Left ventricle myocardium superior (tissue), 1 donor: ENCODE measurements around the gene PNPLA1. TPM values are rescaled to one million over a fixed set of nuclear protein-coding genes. Genes with fewer than 3 reads are reported as not detected.
A peak's percentile ranks its signal among the peaks of the same experiment; 100 is the strongest.

ENCODE experiments used
- ATAC-seq: fragments of 200-7000 bp; cut with Tn5 transposase; one replicate; pipeline ENCODE4 v1.9.1; 2020; ENCODE audit warnings: mild to moderate bottlenecking, moderate library complexity
- DNase-seq: peaks from one replicate; pipeline ENCODE4 v3.0.0-alpha.2; 2020
- intact Hi-C: fragments of 100-400 bp; cut with micrococcal nuclease; formaldehyde crosslinking; loops from one replicate; pipeline ENCODE4 v1.11.0; 2022
- total RNA-seq: library from RNA; stranded (reverse); fragmentation: NEBNext Ultra II Directional; extraction: Animal tissue kit (Norgen Biotek cat#: 25700); gene quantifications from one replicate; pipeline ENCODE4 v1.2.1, GENCODE V29; 2021
- donor health status: DM: no; HTN: yes; CAD: no; lungs with severe emphysema.

PNPLA1 gene
- total RNA-seq, 1 donor from 2014 or later = not detected

DNA sequence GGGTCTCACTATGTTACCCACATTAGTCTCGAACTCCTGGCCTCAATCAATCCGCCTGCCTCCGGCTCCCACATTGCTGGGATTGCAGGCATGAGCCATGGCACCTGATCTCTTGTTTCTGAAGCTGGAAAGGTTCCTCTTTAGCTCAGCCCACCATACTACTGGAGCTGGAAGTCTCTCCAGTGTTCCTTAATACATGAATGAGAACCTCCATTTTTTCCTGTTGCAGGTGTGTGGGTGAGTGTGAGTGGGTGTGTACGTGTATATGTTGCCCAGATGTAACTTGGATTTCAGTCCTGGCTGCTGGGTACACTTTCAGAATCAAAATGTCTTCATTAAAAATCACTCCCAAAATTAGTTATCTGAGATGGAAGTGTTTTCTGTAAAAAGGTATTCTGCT is 11.1 kb downstream of the PNPLA1 start:
- ATAC-seq = no peak
- intact Hi-C loops = no loop called here

DNA sequence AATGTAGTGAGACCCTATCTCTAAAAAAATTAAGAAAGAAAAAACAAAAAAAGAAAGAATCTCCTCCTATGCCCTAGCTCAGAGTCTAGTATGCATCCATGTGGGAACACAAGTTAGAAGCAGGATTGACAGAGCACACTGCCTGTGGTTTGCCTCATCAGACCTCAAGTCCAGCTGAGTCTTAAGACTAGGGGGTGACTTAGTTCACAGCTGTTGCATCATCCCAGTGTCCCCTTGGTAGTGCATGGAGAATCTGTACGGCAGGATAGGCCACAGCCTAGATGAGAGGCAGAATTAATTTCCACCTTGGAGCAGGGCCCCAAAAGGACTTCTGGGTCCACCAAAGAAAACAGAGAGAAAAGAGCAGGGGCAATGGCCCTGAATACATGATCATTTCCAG is 13.7 kb downstream of the PNPLA1 start:
- ATAC-seq (no peak), DNase-seq (no peak)
- intact Hi-C loops = no loop called here

More for the DNA sequence above, 11.1 kb downstream of the PNPLA1 start:
- no peak for DNase-seq

DNA sequence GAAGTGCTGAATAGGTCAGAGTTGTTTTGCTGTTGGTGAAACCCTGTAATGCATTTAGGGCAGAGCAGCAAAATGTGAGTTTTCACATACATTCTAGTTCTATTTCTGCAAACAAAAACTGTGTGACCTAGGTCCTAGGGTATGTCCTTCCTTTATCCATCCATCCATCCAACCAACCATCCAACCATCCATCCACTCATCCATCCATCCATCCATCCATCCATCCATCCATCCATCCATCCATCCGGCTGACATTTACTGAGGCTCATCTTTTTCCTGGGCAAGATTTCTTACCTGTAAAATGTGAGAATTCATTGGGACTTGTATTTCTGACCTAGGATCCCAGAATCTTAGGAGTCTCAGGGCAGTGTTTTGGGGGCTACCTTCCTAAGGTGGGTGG is 14.5 kb downstream of the PNPLA1 start:
- DNase-seq (no peak), ATAC-seq (no peak)
- intact Hi-C loops = no loop called here

DNA sequence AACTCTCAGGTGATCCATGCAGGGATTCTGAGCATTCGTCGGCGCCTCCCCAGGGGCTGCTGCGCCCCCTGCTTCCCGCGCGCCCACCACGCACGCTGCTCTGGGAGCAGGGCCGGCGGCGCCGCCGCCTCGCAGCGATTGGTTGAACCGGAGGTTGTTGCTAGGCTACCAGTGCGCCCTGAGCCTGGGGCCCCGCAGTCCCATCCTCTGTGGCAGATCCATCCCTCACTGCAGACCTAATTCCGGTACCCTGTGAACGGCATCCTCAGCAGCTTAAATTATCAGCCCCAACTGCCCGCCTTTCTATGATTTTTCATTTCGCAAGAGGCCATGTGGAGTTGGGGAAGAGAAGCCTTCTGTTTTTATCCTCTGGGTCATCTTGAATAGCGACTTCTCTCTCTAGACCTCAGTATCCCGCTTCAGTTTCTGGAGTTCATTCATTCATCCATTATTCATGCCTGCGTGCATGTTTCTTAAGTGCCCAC is 15.4 kb downstream of the PNPLA1 start:
- intact Hi-C loops = no loop called here
- no peak for DNase-seq
- no peak for ATAC-seq

DNA sequence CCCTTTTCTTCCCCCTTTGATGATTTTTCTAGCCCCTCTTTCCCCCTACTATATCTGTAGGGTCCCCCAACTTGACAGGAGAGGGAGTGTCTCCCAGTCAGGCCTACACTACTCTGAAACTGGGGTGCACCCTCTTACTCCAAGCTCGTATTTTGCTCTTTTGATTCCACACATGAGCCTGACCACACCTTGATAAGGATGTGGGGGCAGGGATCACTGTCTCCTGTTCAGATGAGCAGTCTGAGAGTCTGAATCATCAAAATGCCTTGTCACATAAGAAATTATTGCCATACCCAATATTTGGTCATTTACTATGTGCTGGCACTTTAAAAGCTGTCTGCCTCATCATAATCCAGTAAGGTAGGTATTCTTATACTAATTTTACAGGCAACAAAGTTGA is 15.9 kb downstream of the PNPLA1 start:
- no peak for DNase-seq
- intact Hi-C loops = no loop called here
- ATAC-seq = no peak

DNA sequence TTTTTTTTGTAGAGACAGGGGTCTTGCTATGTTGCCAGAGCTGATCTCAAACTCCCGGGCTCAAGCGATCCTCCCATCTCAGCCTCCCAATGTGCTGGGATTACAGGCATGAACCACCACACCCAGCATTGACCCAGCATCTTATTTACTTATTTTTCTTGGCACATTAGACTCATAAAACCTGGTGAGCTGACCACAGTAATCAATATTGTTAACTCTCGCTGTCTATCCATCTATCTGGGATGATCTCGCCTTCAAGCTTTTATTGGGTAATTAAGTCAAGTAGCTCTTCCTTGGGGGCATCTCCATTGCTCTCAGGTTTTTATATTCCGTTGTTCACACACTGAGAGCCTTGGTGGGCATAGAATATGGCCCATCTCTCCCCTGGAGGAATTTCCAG is 17.0 kb downstream of the PNPLA1 start:
- intact Hi-C loops = no loop called here
- DNase-seq (no peak), ATAC-seq (no peak)

DNA sequence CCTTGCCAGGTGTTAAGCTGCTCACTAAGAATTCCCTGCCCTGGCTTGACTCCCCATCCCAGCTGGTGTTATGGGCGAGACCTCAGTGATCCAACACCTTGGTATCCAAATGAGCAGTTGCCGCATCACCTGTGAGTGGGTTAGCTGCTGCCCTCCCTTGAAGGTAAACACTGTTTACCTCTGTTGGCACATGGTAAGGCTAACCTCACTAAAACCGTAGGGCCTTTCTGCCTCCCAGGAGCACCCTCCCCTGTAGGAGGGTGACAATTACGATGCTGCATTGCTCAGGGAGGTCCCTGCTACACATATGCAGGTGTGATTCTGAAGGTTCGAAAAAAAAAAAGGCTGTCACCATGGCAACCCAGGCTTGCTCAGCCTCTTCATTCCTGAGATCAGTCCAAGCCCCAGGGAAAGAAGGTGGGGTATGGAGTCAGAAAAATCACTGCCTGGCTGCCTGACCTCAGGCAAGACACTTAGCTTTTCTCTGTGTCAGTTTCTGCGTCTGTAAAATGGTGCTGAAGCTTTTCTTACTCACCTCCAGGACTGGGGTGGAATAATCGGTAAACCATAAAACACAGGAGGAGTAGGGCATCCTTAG is 19.5 kb downstream of the PNPLA1 start:
- ATAC-seq (no peak), DNase-seq (no peak)
- intact Hi-C loops = no loop called here

DNA sequence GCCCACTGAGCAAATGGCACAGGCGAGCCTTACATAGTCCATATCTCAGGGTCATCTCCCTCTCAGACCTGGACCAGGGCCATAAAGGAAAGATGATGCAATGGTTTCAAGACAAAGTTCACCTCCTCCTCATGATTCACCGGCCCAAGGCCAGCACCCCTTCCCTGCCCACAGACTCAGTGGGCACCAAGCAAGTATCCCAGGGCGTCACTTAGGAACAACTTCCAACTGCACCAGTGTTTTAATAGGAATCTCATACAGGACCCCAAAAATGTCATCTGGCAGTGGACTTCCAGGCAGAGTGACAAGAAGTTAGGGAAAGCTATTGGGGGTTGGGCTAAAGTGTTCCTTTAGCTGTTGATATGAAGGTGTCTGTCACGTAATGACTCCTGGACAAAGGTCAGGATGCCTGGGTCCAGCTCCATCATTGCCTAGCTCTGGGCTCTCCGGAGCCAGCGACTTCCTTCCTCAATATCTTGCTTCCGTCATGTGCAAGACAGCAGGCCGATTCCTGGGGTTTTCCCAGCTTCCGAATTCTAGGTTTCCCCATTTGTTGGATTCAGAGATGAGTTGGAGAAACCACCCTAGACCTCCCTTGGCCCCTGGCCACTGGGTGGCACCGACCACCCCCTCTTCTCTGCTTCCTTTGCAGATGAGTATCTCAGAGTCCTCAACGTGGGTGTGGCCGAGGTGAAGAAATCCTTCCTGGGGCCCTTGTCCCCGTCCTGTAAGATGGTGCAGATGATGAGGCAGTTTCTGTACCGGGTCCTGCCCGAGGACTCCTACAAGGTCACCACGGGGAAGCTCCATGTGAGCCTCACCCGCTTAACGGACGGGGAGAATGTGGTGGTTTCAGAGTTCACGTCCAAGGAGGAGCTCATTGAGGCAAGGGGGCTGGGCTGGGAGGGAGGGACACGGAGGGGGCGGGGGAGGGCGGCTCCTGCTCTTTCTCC is 21.1 kb downstream of the PNPLA1 start:
- DNase-seq (no peak), ATAC-seq (no peak)
- intact Hi-C loops = no loop called here

DNA sequence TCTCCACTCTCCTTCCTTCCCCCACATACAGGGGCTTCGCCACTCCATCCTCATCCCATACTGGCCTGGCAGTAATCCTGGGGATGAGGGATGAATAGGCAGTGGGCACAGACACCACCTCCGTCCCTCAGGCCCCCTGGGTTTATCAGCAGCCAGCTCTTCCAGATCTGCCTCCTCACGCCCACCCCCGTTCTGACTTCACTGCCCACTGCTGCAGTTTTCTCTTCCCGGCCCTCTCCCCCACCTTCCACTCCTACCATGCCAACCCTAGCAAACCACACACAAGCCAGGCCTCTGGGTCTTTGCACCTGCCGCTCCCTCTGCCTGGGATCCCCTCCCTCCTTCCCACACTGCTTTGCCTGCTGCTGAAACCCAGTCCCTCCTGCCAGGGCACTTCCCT is 22.3 kb downstream of the PNPLA1 start:
- no peak for ATAC-seq
- intact Hi-C loops = no loop called here
- no peak for DNase-seq

DNA sequence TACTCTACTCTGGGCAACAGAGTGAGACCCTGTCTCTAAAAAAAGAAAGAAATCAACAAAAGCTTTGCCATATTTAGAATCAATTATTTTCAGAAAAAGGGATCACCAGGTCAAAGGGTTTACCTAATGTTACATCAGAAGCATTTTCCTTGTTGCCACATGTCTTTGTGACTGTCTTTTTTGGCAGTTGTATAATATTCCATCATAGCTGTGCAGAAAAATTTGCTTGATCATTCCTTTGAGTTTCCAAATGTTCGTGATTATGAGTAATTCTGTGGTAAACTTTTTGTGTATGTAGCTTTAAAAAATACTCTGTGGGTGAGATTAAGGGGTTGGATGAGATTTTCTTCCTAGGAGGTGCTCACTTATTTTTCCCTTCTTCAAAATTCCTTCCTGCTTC is 26.4 kb downstream of the PNPLA1 start:
- ATAC-seq = no peak

DNA sequence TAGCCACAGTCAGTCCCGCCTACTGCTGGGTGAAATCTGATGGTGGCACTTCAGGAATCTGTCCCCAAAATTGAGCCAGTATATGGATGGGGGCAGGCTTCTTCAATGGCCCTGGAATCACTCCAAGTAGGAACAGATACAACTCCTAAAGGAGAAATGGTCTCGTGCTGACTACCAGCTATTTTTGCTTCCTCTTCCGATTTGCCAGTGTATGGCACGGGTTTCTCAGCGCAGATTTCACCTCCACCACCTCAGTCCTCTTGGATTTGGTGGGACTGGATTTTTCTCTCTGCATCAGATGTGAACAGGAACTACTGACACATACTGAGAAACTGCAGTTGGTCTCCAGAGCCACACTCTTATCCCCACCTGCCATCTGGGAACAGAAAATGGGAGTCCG is 27.2 kb downstream of the PNPLA1 start:
- no peak for DNase-seq

More for the DNA sequence above, 26.4 kb downstream of the PNPLA1 start:
- no peak for DNase-seq
- intact Hi-C loops = no loop called here

DNA sequence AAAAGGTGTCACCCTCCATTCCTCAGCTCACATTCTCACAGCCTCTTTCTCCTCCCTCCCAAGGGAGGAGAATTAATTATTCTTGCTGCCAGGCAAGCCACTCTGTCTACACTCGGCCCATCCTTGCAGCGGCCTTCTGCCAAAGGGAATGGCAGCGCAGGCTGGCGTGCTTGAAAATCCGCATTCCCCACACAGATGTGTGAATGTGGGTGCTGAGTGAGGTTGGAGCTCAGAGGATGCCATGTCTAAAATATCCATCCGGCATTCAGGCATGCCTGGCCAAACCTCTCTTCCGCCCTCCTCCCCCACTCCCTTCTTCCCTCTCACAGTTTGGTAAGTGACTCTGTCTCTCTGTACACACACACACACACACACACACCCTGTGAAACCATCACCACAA is 27.7 kb downstream of the PNPLA1 start:
- no peak for ATAC-seq
- intact Hi-C loops = no loop called here
- no peak for DNase-seq

More for the DNA sequence above, 27.2 kb downstream of the PNPLA1 start:
- no peak for ATAC-seq
- intact Hi-C loops = no loop called here

DNA sequence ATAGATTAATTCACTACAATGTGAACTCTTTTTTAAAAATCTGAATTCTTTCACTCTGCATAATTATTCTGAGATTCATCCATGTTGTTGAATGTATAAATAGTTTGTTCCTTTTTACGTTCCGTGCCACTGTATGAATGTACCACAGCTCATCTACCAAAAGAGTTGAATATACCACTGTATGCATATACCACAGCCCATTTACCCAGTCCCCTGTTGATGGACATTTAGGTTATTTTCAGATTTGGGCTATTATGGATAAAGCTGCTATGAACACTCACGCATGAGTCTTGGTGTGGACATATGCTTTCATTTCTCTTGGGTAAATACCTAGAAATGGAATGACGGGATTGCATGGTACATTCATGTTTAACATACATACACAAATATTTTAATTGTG is 28.2 kb downstream of the PNPLA1 start:
- no peak for ATAC-seq
- intact Hi-C loops = no loop called here

DNA sequence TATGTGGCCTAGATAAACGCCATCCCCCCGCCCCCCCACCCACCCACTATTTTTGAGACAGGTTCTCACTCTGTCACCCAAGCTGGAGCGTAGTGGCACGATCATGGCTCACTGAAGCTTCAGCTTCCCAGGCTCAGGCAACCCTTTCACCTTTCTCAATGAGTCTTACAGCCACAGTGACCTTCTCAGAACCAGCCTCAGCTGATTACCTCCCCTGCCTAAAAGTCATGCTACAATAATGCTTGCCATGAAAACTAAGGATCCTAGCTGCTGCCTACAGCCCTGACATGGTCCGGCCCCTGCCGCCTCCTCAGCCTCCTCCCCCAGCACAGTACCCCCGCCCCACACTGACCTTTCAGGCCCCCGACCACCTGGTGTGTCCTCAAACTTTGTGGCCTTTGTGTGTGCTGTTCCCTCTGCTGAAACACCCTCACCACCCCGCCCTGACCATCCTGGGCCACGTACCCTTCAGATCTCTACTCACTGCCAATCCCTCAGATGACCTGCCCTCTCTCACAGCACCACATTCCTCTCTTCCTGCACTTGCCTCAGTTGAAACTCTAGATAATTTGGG is 31.3 kb downstream of the PNPLA1 start:
- ATAC-seq = no peak
- intact Hi-C loops = loop anchor here (5.0 kb wide), 1 partner anchor 56 kb away; no protein-coding TSS in a partner anchor

More for the DNA sequence above, 28.2 kb downstream of the PNPLA1 start:
- DNase-seq = no peak

DNA sequence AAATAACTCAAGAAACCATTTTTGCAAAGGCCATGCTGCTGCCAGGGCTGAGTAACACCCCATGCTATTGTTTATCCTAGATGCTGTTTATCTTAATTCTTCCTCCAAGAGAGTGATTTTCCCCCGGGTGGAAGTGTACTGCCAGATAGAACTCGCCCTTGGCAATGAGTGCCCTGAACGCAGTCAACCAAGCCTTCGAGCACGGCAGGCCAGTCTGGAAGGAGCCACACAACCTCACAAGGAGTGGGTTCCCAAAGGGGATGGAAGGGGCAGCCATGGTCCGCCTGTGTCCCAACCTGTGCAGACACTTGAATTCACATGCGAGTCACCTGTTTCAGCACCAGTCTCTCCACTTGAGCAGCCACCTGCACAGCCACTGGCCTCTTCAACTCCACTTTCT is 31.9 kb downstream of the PNPLA1 start:
- DNase-seq = no peak
- no peak for ATAC-seq
- intact Hi-C loops = loop anchor here (5.0 kb wide), 1 partner anchor 56 kb away; no protein-coding TSS in a partner anchor

More for the DNA sequence above, 31.3 kb downstream of the PNPLA1 start:
- DNase-seq = no peak

DNA sequence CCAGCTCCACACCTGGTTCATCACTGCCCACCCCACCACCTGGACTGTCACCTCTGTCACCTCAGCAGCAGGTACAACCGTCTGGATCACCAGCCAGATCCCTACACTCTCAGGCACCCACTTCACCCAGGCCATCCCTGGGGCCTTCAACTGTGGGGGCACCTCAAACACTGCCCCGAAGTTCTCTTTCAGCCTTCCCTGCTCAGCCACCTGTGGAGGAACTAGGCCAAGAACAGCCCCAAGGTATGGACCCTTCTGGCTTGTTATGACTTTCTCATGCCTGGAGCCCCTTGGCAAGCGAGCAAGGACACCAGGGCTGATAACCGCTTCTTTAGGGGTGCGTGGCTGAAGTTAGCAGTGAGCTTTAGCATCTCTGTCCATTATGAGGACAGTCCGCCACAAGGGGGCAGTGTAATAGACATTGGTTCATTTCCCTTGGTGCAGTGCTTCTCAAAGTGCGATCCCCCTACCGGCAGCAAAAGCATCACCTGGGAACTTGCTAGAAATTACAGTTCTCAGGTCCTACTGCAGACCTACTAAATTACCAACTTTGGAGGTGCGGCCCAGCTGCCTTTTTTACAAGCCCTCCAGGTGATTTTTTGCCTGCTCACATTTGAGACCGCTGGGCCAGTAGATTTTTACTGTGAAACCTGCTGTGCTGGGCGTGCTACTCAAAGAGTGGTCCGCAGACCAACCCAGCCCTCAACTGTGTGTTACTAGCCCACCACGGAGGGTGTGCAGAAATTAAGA is 32.5 kb downstream of the PNPLA1 start:
- intact Hi-C loops = loop anchor here (5.0 kb wide), 1 partner anchor 55 kb away; no protein-coding TSS in a partner anchor
- ATAC-seq (peak; percentile 90), DNase-seq (peak; percentile 80)

DNA sequence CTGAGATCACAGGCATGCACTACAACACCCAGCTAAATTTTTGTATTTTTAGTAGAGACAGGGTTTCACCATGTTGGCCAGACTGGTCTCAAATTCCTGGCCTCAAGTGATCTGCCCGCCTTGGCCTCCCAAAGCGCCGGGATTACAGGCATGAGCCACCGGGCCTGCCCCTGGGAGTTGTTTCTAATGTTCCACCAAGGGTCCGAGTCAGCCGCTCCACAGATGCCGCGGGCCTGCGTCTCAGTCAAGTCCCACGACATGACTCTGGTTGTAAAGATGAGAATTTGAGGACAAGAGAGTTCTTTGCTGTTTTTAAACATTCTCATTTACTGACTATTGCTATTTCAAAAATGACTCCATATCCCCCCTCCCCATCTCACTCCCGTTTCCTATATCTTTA is 36.0 kb downstream of the PNPLA1 start:
- no peak for DNase-seq
- intact Hi-C loops = no loop called here
- no peak for ATAC-seq

DNA sequence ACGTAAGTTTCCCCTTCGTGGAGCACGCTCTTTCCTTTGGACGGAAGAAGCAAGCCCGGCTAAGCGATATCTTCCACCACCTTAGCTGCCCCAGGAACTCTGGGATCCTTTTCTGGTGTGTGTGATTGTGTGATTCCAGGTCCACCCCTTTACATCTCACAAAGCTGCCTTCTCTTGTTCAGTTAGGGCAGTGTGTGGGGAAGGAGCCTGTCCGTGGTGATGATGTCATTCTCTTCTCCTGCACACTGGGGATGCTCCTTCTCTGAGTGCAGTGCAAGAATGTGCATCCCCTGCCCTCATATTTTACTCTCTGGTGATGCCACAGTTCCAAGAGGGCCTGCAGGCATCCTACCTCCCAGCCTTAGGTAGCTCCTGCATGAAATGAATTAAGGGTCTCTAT is 36.5 kb downstream of the PNPLA1 start:
- DNase-seq (no peak), ATAC-seq (no peak)
- intact Hi-C loops = no loop called here

DNA sequence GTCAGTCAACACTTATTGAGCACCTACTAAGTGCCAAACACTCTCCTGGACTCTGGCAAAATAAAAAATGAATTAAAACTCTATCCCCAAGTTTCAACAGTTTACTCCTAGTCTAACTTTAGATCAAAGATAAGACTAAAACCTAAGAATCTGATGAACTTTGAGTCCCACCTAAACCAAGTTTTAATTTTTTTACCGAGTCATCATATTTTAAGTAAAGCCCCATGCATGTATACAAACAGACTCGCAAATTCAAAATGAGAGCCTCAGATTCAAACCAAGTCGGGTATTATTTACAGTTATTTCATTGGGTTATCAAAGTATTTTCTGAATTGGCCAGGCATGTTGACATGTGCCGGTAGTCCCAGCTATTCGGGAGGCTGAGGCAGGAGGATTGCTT is 38.7 kb downstream of the PNPLA1 start:
- ATAC-seq = no peak
- no peak for DNase-seq
- intact Hi-C loops = no loop called here
